Right lobe of liver (tissue), 4 donors: Measurements from ENCODE around the gene NUCKS1.

Experiments used
- CTCF ChIP-seq, 4 donors: fragments of 200-600 bp in 3 of 4; fragments of 450-650 bp in 1 of 4; IDR thresholded peaks; one replicate each; pipeline versions ENCODE4 v1.5.1 to v1.8.0; 2016 to 2022; ENCODE audit warnings: antibody characterized with exemption in 4 of 4, mild to moderate bottlenecking in 2 of 4
- POLR2A ChIP-seq: fragments of 450-650 bp; IDR thresholded peaks from one replicate; pipeline ENCODE4 v1.6.1; 2017; ENCODE audit warnings: antibody characterized with exemption, mild to moderate bottlenecking
- donor health status: DM: no; HTN: no; CAD: no.
- donor health status: DM: no; HTN: no; CAD: no.
- donor health status: DM: no; HTN: yes; CAD: no.

- TF ChIP-seq CTCF (IDR thresholded peaks at IDR 0.05) (no peak), POLR2A (no peak)
Measured at GRCh38 chr1:205714906-205715246, 35.1 kb downstream of the NUCKS1 start.
